IMR-90 (cell line): ENCODE data around the gene SEL1L3. TPM values are rescaled to one million over a fixed set of nuclear protein-coding genes. Genes with fewer than 3 reads are reported as not detected.

ENCODE experiments used
- ATAC-seq: fragments of 200-7000 bp; cut with Tn5 transposase; 2 replicates; pipeline ENCODE4 v1.9.1; 2020; ENCODE audit warnings: low read depth, mild to moderate bottlenecking, moderate library complexity
- BruUV-seq: library from RNA; stranded (reverse); fragments of 400-500 nt; replicated peaks from 2 replicates; lab custom pipeline; 2021; lab: Mats Ljungman, UMichigan
- CTCF ChIA-PET: fragments of 300-600 bp; formaldehyde crosslinking; extraction: SDS; loops from one replicate; lab custom pipeline; 2021; ENCODE audit warnings: antibody characterized with exemption; lab: Yijun Ruan, JAX
- POLR2A ChIA-PET: fragments of 300-600 bp; sonication (Branson Sonifier 250); formaldehyde crosslinking; loops from one replicate; lab custom pipeline; 2022; ENCODE audit warnings: antibody characterized with exemption; ENCODE audit not compliant: unreplicated experiment; lab: Charles Lee
- DNase-seq: peaks from one replicate; pipeline ENCODE4 v3.0.0; 2013
- H2AFZ ChIP-seq: replicated peaks from 2 replicates; pipeline ENCODE3; 2013; ENCODE audit warnings: low read length, mild to moderate bottlenecking; ENCODE audit not compliant: poor library complexity
- H2AK5ac ChIP-seq: 2 replicates; pipeline ENCODE4 v1.6.1; 2013; ENCODE audit warnings: low read depth, low read length, inconsistent platforms
- H2AK9ac ChIP-seq: replicated peaks from 2 replicates; pipeline ENCODE3; 2013; ENCODE audit warnings: mild to moderate bottlenecking, low read depth, low read length, moderate library complexity; ENCODE audit not compliant: poor library complexity
- H2BK120ac ChIP-seq: 2 replicates; pipeline ENCODE4 v1.6.1; 2013; ENCODE audit warnings: low read depth, low read length, inconsistent platforms
- H2BK15ac ChIP-seq: 3 replicates; pipeline ENCODE4 v1.6.1; 2013; ENCODE audit warnings: low read depth, low read length, inconsistent platforms
- H2BK20ac ChIP-seq: 2 replicates; pipeline ENCODE4 v1.6.1; 2013; ENCODE audit warnings: low read depth, mild to moderate bottlenecking, inconsistent platforms, low read length, moderate library complexity
- H2BK5ac ChIP-seq: 2 replicates; pipeline ENCODE4 v1.6.1; 2013; ENCODE audit warnings: mild to moderate bottlenecking, low read depth, low read length, inconsistent platforms; ENCODE audit not compliant: poor library complexity, severe bottlenecking
- H3K14ac ChIP-seq: replicated peaks from 2 replicates; pipeline ENCODE4 v1.6.1; 2013; ENCODE audit warnings: low read depth, low read length, inconsistent platforms
- H3K18ac ChIP-seq: 2 replicates; pipeline ENCODE4 v1.6.1; 2013; ENCODE audit warnings: low read depth, low read length, control low read depth
- H3K23ac ChIP-seq: 2 replicates; pipeline ENCODE4 v1.6.1; 2013; ENCODE audit warnings: low read depth, low read length, inconsistent platforms
- H3K27ac ChIP-seq: 2 replicates; pipeline ENCODE4 v1.5.1; 2013; ENCODE audit warnings: mild to moderate bottlenecking, control low read depth, low read length; ENCODE audit not compliant: insufficient read depth
- H3K27me3 ChIP-seq: 2 replicates; pipeline ENCODE4 v1.6.1; 2013; ENCODE audit warnings: low read length; ENCODE audit not compliant: control insufficient read depth, insufficient read depth
- H3K36me3 ChIP-seq: 2 replicates; pipeline ENCODE4 v1.6.1; 2013; ENCODE audit warnings: low read length, mixed read lengths; ENCODE audit not compliant: control insufficient read depth, insufficient read depth
- H3K4ac ChIP-seq: 2 replicates; pipeline ENCODE4 v1.6.1; 2013; ENCODE audit warnings: low read depth, low read length, inconsistent platforms
- H3K4me1 ChIP-seq: 2 replicates; pipeline ENCODE4 v1.6.1; 2013; ENCODE audit warnings: low read length, mixed read lengths; ENCODE audit not compliant: control insufficient read depth, insufficient read depth
- H3K4me2 ChIP-seq: 2 replicates; pipeline ENCODE4 v1.6.1; 2013; ENCODE audit warnings: low read depth, mild to moderate bottlenecking, control low read depth, low read length, moderate library complexity
- H3K4me3 ChIP-seq: 2 replicates; pipeline ENCODE4 v1.5.1; 2013; ENCODE audit warnings: low read depth, mild to moderate bottlenecking, control low read depth, low read length, moderate library complexity; ENCODE audit not compliant: insufficient read depth
- H3K56ac ChIP-seq: 2 replicates; pipeline ENCODE4 v1.6.1; 2013; ENCODE audit warnings: low read length, inconsistent platforms; ENCODE audit not compliant: insufficient read depth; ENCODE audit errors: extremely low read depth
- H3K79me1 ChIP-seq, 2 experiments: 2 replicates each; pipeline ENCODE4 v1.6.1; 2013; ENCODE audit warnings: low read length in 2 of 2, inconsistent platforms in 1 of 2, low read depth in 1 of 2
- H3K9ac ChIP-seq: 2 replicates; pipeline ENCODE4 v1.6.1; 2013; ENCODE audit warnings: low read depth, low read length, control low read depth
- H3K9me1 ChIP-seq: 2 replicates; pipeline ENCODE4 v1.6.1; 2013; ENCODE audit warnings: low read length, inconsistent platforms; ENCODE audit not compliant: insufficient read depth
- H3K9me3 ChIP-seq: 2 replicates; pipeline ENCODE4 v1.6.1; 2013; ENCODE audit warnings: low read length; ENCODE audit not compliant: control insufficient read depth, insufficient read depth
- H4K20me1 ChIP-seq: 2 replicates; pipeline ENCODE4 v1.6.1; 2013; ENCODE audit warnings: low read length, inconsistent platforms; ENCODE audit not compliant: insufficient read depth
- H4K5ac ChIP-seq: 2 replicates; pipeline ENCODE4 v1.6.1; 2013; ENCODE audit warnings: mild to moderate bottlenecking, low read depth, low read length, control low read depth
- H4K8ac ChIP-seq, 2 experiments: 2 replicates each; pipeline ENCODE4 v1.6.1; 2013; ENCODE audit warnings: low read depth in 2 of 2, low read length in 2 of 2, control low read depth in 1 of 2, inconsistent platforms in 1 of 2
- H4K91ac ChIP-seq: 2 replicates; pipeline ENCODE4 v1.6.1; 2013; ENCODE audit warnings: low read depth, low read length, inconsistent platforms; ENCODE audit not compliant: insufficient read depth
- BHLHE40 ChIP-seq: fragments of 150-350 bp; IDR thresholded peaks from 2 replicates; pipeline ENCODE4 v1.6.1; 2016; ENCODE audit warnings: mild to moderate bottlenecking, low read depth, low read length
- CEBPB ChIP-seq: IDR thresholded peaks from 2 replicates; pipeline ENCODE4 v1.6.1; 2012; ENCODE audit warnings: low read depth, low read length, improper control_type of control experiment
- FOS ChIP-seq: fragments of 150-350 bp; IDR thresholded peaks from 2 replicates; pipeline ENCODE4 v1.6.1; 2016; ENCODE audit warnings: low read depth, low read length
- MAFK ChIP-seq: IDR thresholded peaks from 2 replicates; pipeline ENCODE4 v1.6.1; 2012; ENCODE audit warnings: low read depth, low read length, improper control_type of control experiment
- MAZ ChIP-seq: IDR thresholded peaks from 2 replicates; pipeline ENCODE4 v1.6.1; 2012; ENCODE audit warnings: low read depth, mild to moderate bottlenecking, low read length, improper control_type of control experiment, moderate library complexity, borderline replicate concordance
- MXI1 ChIP-seq: IDR thresholded peaks from 2 replicates; pipeline ENCODE4 v1.6.1; 2012; ENCODE audit warnings: low read depth, mild to moderate bottlenecking, low read length, moderate library complexity, borderline replicate concordance
- POLR2A ChIP-seq: IDR thresholded peaks from 2 replicates; pipeline ENCODE4 v1.6.1; 2012; ENCODE audit warnings: mild to moderate bottlenecking, low read depth, low read length
- RCOR1 ChIP-seq: IDR thresholded peaks from 2 replicates; pipeline ENCODE4 v1.6.1; 2012; ENCODE audit warnings: mild to moderate bottlenecking, low read length, improper control_type of control experiment; ENCODE audit not compliant: insufficient replicate concordance
- RFX5 ChIP-seq: IDR thresholded peaks from 2 replicates; pipeline ENCODE4 v1.8.0; 2012; ENCODE audit warnings: low read depth, mild to moderate bottlenecking, low read length, moderate library complexity
- SMC3 ChIP-seq: fragments of 150-350 bp; IDR thresholded peaks from 2 replicates; pipeline ENCODE4 v1.6.1; 2016; ENCODE audit warnings: low read depth, mild to moderate bottlenecking, antibody characterized with exemption, low read length, moderate library complexity
- WGBS, 2 experiments: methylation state at CpG; one replicate each; pipeline versions ENCODE4 v1.1.5 to v1.1.7; 2013; ENCODE audit warnings: missing lambda C conversion rate in 2 of 2; ENCODE audit not compliant: insufficient read length in 1 of 2; ENCODE audit errors: extremely low coverage in 2 of 2; 5-methylcytosine and 5-hydroxymethylcytosine counted together
- dilution Hi-C: fragments of 300-500 bp; cut with HindIII; formaldehyde crosslinking; loops from one replicate; pipeline ENCODE4 v1.14.3; 2018; ENCODE audit warnings: low sequenced_read_pairs; ENCODE audit not compliant: unreplicated experiment
- in situ Hi-C: fragments of 300-500 bp; cut with MboI; formaldehyde crosslinking; loops from 3 replicates; pipeline ENCODE4 v1.14.3; 2019; ENCODE audit warnings: low sequenced_read_pairs, inconsistent platforms, mixed read lengths
- intact Hi-C: fragments of 100-400 bp; cut with micrococcal nuclease; formaldehyde crosslinking; loops from 2 replicates; pipeline ENCODE4 v1.10.0; 2022
- polyA plus RNA-seq, 3 experiments: library from polyadenylated mRNA; depleted of rRNA; stranded (reverse); fragments of >200 nt; gene quantifications; 2 replicates each; pipeline ENCODE4 v1.2.3, GENCODE V29; 2012; ENCODE audit warnings: low replicate concordance in 1 of 3
- total RNA-seq: library from RNA; depleted of rRNA; stranded (reverse); fragments of >200 nt; gene quantifications from 2 replicates; pipeline ENCODE4 v1.2.3, GENCODE V29; 2012
- TF ChIP-seq, protein P1 (sequence below): fragments of 150-350 bp; IDR thresholded peaks from 2 replicates; pipeline ENCODE4 v1.6.1; 2017; ENCODE audit warnings: mild to moderate bottlenecking, antibody characterized with exemption, low read length, low read depth
- TF ChIP-seq, protein P2 (sequence below): conservative IDR thresholded peaks from 2 replicates; pipeline ENCODE4 v1.5.1; 2012; ENCODE audit warnings: mild to moderate bottlenecking, low read depth, low read length, improper control_type of control experiment
- TF ChIP-seq, protein P3 (sequence below): fragments of 150-350 bp; IDR thresholded peaks from 2 replicates; pipeline ENCODE4 v1.6.1; 2016; ENCODE audit warnings: low read depth, mild to moderate bottlenecking, low read length, moderate library complexity, borderline replicate concordance

SEL1L3 gene
- total and polyA plus RNA-seq, 2 of the 4 experiments (the other 2 are of a cell fraction) = 16.4 to 43.7 TPM

DNA sequence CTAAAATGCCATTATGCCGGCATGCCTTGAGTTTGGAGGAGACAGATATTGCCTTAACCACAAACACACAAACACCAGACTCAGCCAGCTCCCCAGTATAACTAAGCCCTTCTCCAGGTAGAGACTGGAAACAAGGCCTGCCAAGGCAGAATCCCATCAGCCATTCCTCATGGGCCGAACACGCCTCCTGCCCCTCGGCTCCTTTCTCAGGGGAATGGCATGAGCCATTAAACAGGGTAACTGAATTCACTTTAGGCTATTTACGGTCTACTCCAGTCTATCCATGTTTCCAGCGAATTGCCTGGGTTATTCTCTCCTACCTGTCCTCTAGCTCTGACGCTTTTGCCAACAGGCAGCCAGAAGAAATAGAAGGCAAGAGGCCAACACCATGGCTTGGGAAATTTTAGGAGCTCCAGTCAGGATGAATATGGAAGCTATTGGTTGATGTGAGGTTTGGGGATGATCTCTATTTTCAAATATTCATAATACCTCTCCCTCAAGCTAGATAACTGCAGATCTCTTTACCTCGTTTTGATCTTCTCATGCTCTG is 4.9 kb downstream of the SEL1L3 start:
- Histone ChIP-seq H3K4me2 (no peak overlapping the region), H3K36me3 (no peaks in the 10 kb centered on the region), H4K91ac (no peak overlapping the region), H4K5ac (no peak overlapping the region), H3K56ac (no peak overlapping the region), H4K8ac (no peak overlapping the region), H3K27me3 (no peaks in the 10 kb centered on the region), H2BK15ac (no peak overlapping the region), H2AK5ac (no peak overlapping the region), H3K4ac (no peak overlapping the region), H2BK5ac (no peak overlapping the region), H3K9me3 (no peaks in the 10 kb centered on the region), H3K4me1 (peaks cover 13% of the 10 kb centered on the region), H3K14ac (no peak overlapping the region), H3K27ac (no peak overlapping the region), H2BK120ac (no peak overlapping the region), H3K18ac (no peak overlapping the region), H3K79me1 (peaks cover 20 to 37% of the 10 kb centered on the region in 2 experiments), H3K9ac (no peak overlapping the region), H2AFZ (no peak overlapping the region), H3K23ac (no peak overlapping the region), H3K9me1 (peaks cover 17% of the 10 kb centered on the region; the same call in 1 of the 2 replicates), H4K20me1 (no peaks in the 10 kb centered on the region), H3K4me3 (no peak overlapping the region), H2AK9ac (no peak overlapping the region), H2BK20ac (no peak overlapping the region; the same call in 1 of the 2 replicates)
- TF ChIP-seq MAFK = no peak
- no peak for TF ChIP-seq RFX5
- TF ChIP-seq, protein P1, sequence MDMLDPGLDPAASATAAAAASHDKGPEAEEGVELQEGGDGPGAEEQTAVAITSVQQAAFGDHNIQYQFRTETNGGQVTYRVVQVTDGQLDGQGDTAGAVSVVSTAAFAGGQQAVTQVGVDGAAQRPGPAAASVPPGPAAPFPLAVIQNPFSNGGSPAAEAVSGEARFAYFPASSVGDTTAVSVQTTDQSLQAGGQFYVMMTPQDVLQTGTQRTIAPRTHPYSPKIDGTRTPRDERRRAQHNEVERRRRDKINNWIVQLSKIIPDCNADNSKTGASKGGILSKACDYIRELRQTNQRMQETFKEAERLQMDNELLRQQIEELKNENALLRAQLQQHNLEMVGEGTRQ = no peak
- TF ChIP-seq, protein P2, sequence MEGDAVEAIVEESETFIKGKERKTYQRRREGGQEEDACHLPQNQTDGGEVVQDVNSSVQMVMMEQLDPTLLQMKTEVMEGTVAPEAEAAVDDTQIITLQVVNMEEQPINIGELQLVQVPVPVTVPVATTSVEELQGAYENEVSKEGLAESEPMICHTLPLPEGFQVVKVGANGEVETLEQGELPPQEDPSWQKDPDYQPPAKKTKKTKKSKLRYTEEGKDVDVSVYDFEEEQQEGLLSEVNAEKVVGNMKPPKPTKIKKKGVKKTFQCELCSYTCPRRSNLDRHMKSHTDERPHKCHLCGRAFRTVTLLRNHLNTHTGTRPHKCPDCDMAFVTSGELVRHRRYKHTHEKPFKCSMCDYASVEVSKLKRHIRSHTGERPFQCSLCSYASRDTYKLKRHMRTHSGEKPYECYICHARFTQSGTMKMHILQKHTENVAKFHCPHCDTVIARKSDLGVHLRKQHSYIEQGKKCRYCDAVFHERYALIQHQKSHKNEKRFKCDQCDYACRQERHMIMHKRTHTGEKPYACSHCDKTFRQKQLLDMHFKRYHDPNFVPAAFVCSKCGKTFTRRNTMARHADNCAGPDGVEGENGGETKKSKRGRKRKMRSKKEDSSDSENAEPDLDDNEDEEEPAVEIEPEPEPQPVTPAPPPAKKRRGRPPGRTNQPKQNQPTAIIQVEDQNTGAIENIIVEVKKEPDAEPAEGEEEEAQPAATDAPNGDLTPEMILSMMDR = no peak
- no peak for TF ChIP-seq RCOR1
- no peak for TF ChIP-seq MXI1
- TF ChIP-seq SMC3 = no peak
- TF ChIP-seq MAZ = no peak
- no peak for TF ChIP-seq POLR2A
- TF ChIP-seq CEBPB = no peak
- TF ChIP-seq, protein P3, sequence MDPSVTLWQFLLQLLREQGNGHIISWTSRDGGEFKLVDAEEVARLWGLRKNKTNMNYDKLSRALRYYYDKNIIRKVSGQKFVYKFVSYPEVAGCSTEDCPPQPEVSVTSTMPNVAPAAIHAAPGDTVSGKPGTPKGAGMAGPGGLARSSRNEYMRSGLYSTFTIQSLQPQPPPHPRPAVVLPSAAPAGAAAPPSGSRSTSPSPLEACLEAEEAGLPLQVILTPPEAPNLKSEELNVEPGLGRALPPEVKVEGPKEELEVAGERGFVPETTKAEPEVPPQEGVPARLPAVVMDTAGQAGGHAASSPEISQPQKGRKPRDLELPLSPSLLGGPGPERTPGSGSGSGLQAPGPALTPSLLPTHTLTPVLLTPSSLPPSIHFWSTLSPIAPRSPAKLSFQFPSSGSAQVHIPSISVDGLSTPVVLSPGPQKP = no peak
- no peak for TF ChIP-seq BHLHE40
- TF ChIP-seq FOS = no peak
- intact Hi-C loops (no loop called here), dilution Hi-C loops (no loop called here), in situ Hi-C loops (no loop called here)
- no TSS peak for BruUV-seq
- no peak for ATAC-seq
- POLR2A ChIA-PET = no interaction called here
- CTCF ChIA-PET = interaction anchor here (1.1 kb wide), 1 partner anchor 542 kb away, joined by 3 read pairs; no protein-coding TSS in a partner anchor
- no peak for DNase-seq
- 100% methylated on average over 3 of the region's 8 CpGs; no CpG with 5 or more reads in 1 of the 2 experiments for WGBS, 2 experiments
